Measurements from ENCODE around the gene IL18BP.

The IL18BP gene

DNA sequence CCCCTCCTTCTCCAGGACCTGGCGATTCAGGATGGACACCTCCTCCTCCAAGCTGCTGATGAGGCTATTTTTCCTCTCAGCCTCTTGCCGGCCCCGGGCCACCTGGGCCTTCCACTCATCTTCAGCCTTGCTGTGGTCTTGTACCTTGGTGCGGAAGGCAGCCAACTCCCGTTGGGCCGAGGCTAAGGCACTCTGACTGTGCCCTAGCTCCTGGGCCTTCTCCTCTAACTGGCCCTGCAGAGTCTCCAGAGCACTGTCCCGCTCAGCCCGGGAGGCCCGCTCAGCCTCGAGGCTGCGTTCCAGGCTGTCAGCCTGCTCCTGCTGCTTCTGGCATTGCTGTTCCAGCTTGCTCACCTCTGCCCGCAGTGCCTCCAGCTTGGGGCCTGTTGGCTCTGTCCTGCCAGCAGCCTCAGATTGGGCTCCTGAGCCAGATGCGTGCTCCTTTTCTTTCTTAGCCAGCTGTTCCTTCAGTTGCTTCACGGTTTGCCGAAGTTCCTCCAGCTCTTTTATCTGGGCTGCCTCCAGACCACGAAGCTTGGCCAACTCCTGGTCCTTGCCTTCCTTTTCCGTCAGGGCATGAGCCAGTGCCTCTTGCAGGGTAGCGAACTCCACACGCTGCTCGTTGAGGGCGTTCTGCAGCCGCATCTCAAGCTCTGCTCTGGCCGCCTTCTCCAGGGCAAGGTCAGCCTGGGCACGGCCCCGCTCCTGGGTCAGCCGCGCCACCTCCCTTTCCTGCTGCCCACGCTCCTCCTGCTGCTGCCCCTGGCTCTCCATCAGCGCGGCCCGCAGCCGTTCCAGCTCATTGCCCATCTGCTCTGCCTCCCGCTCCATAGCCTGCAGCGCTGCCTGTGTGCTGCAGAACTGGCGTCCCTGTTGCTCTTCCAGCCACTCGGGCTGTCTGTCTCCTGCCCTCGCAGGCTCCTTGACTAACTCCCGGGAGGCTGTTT is 15.3 kb downstream of the IL18BP start:
- DNase-seq: no peak

GRCh38 chr11:72014761-72015320 is 16.1 kb downstream of the IL18BP start:
- no peak for DNase-seq

- no peak for DNase-seq
These were observed 16.9 kb downstream of the IL18BP start for GRCh38 chr11:72015511-72016061.

GRCh38 chr11:72018171-72018570 is 19.5 kb downstream of the IL18BP start:
- no peak for DNase-seq

- no peak for DNase-seq
These were observed 24.6 kb downstream of the IL18BP start for GRCh38 chr11:72023335-72023734.

GRCh38 chr11:72024069-72024754 is 25.5 kb downstream of the IL18BP start:
- DNase-seq: no peak

- no peak for DNase-seq
These were observed 27.4 kb downstream of the IL18BP start for GRCh38 chr11:72026090-72026489.

GRCh38 chr11:72030472-72031045 is 31.9 kb downstream of the IL18BP start:
- no peak for DNase-seq

- no peak for DNase-seq
These were observed 38.0 kb downstream of the IL18BP start for GRCh38 chr11:72036687-72037086.

DNA sequence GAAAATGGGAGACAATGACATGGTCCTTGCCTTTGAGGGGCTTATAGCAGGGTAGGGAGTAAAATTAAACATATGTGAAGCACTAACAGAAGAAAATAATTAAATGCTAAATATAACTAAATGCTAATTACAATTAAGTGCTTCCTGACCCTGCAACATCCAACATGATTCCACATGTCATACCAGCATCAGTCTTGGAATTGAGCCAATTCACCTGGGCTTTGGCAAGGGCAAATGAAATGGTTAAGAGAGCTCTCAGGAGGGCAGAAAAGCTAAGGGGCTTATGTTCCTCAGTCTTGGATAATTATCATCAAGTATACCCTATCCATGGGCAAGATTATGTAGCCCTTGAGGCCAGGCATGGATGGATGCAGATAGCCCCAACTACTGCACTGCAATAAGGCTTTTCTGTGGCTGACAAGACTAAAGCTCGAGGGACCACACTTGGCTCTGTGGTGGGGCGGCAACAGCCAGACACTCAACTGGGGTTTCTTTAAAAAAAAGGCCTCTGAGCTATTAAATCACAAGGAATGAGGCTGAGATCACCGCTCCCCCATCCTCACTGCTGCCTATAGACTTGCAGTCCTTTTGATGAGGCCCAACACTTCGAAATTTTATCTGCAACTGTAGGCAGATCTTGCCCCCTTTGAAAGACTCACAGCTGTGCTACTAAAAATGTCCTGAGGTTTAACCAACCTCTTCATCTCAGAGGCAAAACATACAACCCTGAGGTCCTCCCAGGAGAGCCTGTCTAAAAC is 39.0 kb downstream of the IL18BP start:
- no peak for DNase-seq

- no peak for DNase-seq
These were observed 39.8 kb downstream of the IL18BP start for GRCh38 chr11:72038491-72038890.

DNA sequence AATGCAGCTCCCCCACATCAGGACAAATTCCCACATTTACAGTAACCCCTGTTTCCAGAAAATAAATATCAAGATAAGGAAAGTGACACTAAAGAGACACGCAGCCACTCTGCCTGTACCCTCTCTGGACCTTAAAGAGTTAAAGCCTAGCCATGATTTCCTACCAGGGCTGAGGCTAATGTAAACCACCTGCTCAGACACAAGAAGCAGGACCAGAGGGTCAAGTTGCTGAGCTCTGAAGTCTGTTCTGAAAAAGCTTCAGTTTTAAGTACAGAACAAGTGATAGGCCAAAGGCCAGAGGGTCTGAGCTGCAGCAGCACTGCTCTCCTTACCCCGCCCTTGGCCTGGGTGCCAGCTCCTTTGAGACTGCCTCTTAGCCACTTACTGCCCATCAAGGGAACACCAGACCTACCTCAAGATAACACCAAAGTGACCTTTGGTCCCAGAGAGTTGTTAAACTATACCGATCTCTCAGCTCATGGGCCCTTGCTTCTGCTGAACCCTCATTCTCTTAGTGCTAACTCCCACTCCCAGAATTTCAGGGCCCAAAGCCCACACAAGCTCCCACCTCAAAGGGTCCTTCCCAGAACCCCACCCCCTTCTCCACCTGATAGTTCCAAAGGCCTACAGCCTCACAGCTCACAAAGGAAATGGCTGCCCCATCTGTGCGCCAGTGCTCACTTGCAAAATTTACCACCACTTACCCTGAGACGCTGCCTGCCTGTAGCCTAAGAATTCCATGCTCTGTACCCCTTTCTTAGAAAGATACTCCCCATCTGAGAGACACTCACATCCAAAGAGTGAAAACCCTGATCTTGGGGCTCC is 40.5 kb downstream of the IL18BP start:
- no peak for DNase-seq

- DNase-seq: no peak
These were observed 41.2 kb downstream of the IL18BP start for GRCh38 chr11:72039856-72040401.

- peak; percentile 68 to 79 for DNase-seq
These were observed 42.0 kb downstream of the IL18BP start for GRCh38 chr11:72040491-72041363.

DNA sequence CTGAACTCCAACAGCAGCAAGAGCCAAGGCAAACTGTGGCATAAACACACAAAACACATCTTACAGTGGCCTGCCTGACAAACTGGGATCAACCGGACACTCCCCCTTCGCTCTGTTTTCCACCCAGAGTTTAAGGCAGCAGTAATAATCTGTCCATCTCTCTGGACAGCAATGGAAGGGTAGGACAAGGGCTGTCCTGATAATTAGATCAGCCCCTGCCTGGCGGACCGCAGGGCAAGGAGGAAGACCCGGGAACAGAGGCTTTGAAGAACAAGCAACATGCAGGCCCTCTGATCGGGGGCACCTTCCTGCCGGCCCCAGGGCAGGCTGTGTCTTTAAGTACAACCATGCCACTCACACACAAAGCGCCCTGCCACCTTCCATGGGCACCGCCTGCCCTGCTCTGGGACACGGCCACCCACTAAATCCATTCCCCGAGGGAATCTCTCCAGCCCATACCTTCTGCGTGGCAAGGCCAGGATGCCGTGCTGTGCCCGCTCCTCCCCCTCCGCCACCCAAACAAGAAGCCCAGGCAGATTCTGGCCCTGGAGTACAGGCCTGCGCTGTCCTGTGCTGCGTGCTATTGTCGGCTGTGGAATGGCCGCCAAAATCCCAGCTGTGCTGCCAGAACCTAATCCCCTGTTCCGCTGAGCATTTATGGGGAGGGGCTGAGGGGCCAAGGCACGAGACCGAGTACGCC is 42.8 kb downstream of the IL18BP start:
- DNase-seq: peak; percentile 17 to 62

DNA sequence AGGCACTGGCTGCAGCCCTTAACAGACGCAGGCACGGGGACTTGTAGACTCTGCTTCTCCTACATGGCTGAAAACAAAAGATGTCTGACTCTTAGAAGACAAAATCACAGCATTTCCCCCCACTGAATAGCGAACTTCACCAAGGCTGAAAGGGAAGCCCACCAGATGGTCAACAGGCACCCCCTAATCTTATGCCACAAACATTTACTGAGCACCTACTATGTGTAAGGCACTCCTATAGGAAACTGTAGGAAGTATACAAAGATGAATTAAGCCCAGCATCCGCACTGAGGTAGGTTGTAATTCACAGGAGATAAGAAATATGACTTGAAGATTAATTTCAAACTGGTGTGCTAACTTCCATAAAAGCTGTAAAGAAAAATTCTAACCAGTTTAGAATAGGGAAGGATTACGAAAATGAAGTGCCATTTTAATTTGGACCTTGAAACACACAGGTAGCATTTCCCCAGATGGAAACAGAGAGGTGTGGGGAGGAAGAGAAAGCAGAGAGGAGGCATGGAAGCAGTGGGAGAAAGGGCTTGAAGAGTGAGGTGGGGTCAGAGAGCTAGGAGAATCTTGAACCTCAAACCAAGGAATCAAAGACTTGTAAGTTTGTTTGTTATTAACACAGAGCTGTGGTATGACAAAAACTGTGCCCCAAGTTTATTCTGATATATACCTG is 43.5 kb downstream of the IL18BP start:
- DNase-seq: no peak

DNA sequence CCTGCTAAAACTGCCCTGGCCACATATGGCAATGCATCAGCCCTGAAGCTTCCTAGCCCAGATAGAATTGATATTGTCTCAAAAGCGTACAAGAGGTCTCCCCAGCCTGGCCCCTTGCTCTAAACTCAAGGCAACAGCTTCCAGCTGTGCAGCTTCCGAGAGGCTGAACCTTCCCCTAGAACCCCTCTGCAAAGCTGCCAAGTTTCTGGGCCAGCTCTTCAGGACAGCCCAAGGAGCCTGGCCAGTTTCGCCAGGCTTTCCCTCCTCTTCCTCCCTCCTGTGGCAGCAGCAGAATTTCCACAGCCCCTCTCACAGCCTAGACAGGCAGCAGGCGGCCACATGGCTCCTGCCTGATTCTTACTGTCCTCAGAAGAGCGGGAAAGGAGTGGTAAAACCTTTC is 47.1 kb downstream of the IL18BP start:
- no peak for DNase-seq

GRCh38 chr11:72048766-72049460 is 50.2 kb downstream of the IL18BP start:
- DNase-seq: no peak
